Raji (cell line): Measurements from ENCODE around the gene CCR5AS.

Experiments used
- POLR2A ChIP-seq: IDR thresholded peaks from 2 replicates; pipeline ENCODE4 v1.6.1; 2011; ENCODE audit warnings: low read depth, low read length, control low read depth; ENCODE audit not compliant: insufficient read depth

The CCR5AS gene

DNA sequence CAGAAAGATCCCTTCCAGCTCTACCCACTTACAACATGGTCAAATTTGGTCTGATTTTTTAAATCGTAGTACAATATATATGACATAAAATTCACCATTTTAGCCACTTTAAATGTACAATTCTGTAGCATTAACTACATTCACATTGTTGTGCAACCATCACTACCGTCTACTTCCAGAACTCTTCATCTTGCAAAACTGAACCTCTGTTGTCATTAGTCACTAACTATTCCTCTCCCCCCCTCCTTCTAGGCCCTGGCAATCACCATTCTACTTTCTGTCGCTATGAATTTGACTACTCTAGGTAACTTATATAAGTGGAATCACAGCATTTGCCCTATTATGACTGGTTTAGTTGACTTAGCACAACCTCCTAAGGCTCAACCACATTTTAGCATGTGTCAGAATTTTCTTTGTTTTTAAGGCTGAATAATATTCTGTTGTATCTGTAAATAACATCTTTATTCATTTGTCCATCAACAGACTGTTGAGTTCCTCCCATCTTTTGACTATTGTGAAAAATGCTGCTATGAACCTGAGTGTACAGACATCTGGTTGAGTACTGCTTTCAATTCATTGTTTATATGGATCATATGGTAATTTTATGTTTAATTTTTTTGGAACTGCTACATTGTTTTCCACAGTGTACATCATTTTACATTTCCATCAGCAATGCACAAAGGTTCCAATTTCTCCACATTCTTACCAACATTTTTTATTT, 88.5 kb downstream of the CCR5AS start:
- TF ChIP-seq POLR2A: no peak

DNA sequence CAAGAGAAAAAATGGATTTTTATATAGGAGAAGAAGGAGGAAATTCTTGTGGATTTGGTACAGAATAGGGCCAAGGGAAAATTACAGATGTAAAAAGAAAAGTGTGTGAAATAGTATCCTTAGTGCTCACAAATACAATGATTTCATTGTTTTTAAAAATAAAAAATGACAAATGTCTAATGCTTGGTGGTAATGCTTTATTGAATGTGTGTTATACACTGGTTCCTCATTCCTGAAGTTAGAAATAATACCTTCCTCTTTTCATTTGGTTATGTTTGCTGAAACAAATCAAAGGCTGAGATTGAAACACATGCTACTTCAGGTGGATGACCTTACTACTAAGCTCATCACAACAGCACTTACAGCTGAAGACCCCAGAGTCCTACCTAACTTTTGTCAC, 90.7 kb downstream of the CCR5AS start:
- no peak for TF ChIP-seq POLR2A

DNA sequence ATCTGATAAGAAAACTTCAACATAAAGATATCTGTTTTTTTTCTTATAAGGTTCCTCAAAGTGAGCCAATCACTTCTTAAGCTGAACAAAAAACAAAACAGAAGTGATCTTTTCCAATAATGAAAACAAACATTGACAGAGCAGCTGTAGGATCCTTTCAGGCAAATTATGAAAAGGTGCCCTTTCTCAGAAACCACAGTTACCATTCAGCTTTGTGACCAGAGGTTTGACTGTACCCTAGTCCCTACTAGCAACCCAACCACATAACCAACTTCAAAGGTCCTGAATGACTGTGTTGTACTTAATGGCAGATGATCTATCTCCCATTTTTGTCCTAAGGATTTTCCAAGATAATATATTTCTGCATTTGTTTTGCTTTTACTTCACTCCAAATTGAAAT, 92.3 kb downstream of the CCR5AS start:
- no peak for TF ChIP-seq POLR2A
